Measurements from ENCODE around the gene ZNF132. TPM values are rescaled to one million over a fixed set of nuclear protein-coding genes. Genes with fewer than 3 reads are reported as not detected.
A peak's percentile ranks its signal among the peaks of the same experiment; 100 is the strongest.

The ZNF132 gene
- total RNA-seq, 1 donor from 2014 or later, result 1.2 TPM

DNA sequence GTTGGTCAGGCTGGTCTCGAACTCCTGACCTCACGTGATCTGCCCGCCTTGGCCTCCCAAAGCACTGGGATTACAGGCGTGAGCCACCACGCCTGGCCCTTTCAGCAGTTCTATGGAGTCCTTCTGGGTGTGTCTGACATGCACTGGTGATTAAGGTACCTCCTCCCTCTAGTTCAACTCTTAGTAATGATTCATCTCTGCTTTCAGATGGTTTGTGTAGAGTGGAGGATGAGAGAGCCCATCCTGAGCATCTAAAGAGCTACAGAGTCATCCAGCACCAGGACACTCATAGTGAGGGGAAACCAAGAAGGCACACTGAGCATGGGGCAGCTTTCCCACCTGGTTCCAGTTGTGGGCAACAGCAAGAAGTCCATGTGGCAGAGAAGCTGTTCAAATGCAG lies 23.3 kb downstream of the ZNF132 start:
- Mint-ChIP-seq H3K27ac (ENCODE audit: unreplicated experiment) (no peak overlapping the region), H3K36me3 (ENCODE audit: low read depth, unreplicated experiment) (peaks cover 30% of the 10 kb centered on the region), H3K27me3 (ENCODE audit: unreplicated experiment) (no peaks in the 10 kb centered on the region), H3K9me3 (ENCODE audit: unreplicated experiment) (no peaks in the 10 kb centered on the region), H3K4me1 (ENCODE audit: unreplicated experiment) (no peaks in the 10 kb centered on the region), H3K4me3 (ENCODE audit: unreplicated experiment) (no peak overlapping the region)
- TF ChIP-seq, protein P1, sequence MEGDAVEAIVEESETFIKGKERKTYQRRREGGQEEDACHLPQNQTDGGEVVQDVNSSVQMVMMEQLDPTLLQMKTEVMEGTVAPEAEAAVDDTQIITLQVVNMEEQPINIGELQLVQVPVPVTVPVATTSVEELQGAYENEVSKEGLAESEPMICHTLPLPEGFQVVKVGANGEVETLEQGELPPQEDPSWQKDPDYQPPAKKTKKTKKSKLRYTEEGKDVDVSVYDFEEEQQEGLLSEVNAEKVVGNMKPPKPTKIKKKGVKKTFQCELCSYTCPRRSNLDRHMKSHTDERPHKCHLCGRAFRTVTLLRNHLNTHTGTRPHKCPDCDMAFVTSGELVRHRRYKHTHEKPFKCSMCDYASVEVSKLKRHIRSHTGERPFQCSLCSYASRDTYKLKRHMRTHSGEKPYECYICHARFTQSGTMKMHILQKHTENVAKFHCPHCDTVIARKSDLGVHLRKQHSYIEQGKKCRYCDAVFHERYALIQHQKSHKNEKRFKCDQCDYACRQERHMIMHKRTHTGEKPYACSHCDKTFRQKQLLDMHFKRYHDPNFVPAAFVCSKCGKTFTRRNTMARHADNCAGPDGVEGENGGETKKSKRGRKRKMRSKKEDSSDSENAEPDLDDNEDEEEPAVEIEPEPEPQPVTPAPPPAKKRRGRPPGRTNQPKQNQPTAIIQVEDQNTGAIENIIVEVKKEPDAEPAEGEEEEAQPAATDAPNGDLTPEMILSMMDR (IDR thresholded peaks at IDR 0.05; ENCODE audit: unreplicated experiment), result no peak
- no peak for DNase-seq (ENCODE audit: low spot score)

DNA sequence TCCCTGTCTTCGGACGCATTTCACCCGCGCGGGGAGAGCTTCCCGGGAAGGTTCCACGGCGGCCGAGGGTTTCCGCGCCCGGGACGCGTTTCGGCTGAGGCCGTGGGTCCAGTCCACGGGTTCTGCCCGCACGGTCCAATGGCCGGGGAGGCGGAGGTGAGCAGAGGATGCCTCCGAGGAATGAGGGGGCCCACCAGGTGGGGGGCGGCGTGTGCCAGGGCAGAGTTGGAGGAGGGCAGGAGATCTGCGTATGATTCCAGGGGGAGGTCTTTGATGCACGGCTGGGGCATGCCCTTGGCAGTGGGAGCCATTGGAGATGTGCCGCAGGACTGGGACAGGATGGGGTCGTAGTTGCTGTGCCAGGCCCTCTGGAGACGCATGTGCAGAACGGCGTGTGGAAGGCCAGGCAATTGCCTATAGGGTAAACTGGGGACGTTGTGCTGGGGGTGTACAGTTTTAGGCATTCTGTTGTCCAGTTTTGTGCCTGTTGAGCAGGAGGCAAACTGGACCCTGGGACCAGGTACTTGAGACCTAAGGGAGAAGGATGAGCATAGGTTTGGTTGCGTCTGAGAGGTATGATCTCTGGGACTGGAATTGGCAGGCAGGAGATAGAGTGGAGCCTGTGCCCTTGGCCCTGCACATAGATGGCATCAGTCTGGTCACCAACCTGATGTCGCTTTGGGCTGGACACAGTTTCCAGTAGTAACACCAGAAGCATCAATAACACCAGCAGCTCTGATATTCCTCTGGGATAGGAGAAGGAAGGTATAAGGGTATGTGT lies 30.8 kb downstream of the ZNF132 start:
- Mint-ChIP-seq H3K27ac (ENCODE audit: unreplicated experiment) (peak overlapping the region; percentile 71), H3K9me3 (ENCODE audit: unreplicated experiment) (no peaks in the 10 kb centered on the region), H3K4me3 (ENCODE audit: unreplicated experiment) (peak overlapping the region; percentile 94), H3K4me1 (ENCODE audit: unreplicated experiment) (peaks cover 15% of the 10 kb centered on the region), H3K36me3 (ENCODE audit: low read depth, unreplicated experiment) (peaks cover 12% of the 10 kb centered on the region), H3K27me3 (ENCODE audit: unreplicated experiment) (peaks cover 17% of the 10 kb centered on the region)
- peak; percentile 21 for DNase-seq (ENCODE audit: low spot score)
- TF ChIP-seq, protein P1 (IDR thresholded peaks at IDR 0.05; ENCODE audit: unreplicated experiment), result peak; percentile 15

DNA sequence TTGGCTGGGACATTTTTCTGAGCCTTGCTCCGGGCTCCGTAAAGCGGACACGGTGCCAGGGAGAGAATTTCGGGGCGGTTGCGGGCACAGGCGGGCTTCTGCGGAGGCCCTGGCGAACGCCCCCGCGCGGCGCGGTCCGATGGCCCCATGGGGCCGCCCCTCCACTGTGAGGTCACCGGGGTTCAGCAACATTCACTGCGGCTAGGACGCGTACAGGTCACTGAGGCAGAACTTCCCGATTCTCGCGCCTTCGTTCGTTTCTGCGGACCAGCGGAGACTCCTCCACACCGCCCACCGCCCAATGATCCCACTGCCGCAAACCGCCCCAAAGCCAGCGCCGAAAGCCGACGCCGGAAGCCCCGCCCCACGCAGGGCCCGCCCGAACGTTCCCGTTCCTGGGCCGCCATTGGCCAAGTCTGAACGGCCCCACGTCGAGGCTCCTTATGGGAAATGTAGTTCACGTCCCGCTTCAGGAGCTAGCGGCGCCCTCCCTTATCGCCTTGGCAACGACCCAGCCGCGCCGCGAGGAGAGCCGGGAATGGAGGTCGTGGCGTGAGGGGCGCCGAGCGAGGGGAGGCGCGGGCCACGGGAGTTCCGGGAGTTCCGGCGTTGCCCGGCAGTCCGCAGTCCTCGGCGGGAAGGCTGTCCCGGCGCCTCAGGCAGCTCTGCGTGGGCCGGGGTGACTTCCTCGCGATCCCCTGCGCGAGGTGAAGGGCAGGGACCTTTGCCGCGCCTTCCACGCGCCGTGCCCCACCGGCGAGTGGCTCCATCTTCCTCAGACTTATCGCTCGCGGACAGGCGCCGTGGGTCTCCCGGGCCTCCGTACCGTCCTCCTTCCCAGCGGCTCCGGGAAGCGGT lies 31.6 kb downstream of the ZNF132 start, which contains the start of gene ZNF584:
Gene ZNF584, plus strand, starts transcription at position 498 of the 858 bp plus-strand sequence. CDS start 499 bp downstream, outside the sequence.
- peak; percentile 94 for DNase-seq (ENCODE audit: low spot score)
- H3K36me3 Mint-ChIP-seq (ENCODE audit: low read depth, unreplicated experiment), result peaks cover 12% of the 10 kb centered on the region
- H3K4me1 Mint-ChIP-seq (ENCODE audit: unreplicated experiment), result peaks cover 15% of the 10 kb centered on the region
- H3K27ac Mint-ChIP-seq (ENCODE audit: unreplicated experiment), result peak within 1 kb of the TSS; percentile 84
- H3K4me3 Mint-ChIP-seq (ENCODE audit: unreplicated experiment), result peak within 1 kb of the TSS; percentile 95
- H3K27me3 Mint-ChIP-seq (ENCODE audit: unreplicated experiment), result peaks cover 17% of the 10 kb centered on the region
- TF ChIP-seq, protein P1 (IDR thresholded peaks at IDR 0.05; ENCODE audit: unreplicated experiment), result no peak
- no peaks in the 10 kb centered on the region for H3K9me3 Mint-ChIP-seq (ENCODE audit: unreplicated experiment)

DNA sequence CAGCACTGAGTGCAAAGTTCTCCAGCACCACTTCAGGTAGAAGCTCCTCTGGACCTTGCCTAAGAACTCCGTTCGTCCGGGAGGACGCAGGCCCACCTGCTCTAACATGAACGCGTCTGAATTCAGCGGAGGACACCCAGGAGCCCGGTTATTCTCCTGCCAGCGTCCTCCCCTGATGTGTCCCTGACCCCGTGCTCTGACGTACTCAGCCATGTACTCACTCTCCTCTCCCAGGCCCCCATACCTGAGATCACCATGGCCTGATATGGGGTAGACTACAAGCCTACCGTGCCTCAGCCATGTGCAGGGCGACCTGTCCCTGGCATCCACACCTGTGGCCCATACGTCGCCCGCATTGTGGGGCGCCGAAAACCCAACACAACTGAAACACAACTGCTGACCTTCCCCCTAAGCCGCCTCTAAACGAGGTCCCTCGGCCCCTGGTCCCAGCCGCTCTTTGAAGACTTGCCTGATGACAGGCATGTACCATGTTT lies 32.2 kb downstream of the ZNF132 start:
- Mint-ChIP-seq H3K4me1 (ENCODE audit: unreplicated experiment) (peaks cover 15% of the 10 kb centered on the region), H3K27me3 (ENCODE audit: unreplicated experiment) (peaks cover 17% of the 10 kb centered on the region), H3K4me3 (ENCODE audit: unreplicated experiment) (peak overlapping the region; percentile 95), H3K36me3 (ENCODE audit: low read depth, unreplicated experiment) (peaks cover 12% of the 10 kb centered on the region), H3K9me3 (ENCODE audit: unreplicated experiment) (no peaks in the 10 kb centered on the region), H3K27ac (ENCODE audit: unreplicated experiment) (no peak overlapping the region)
- no peak for DNase-seq (ENCODE audit: low spot score)
- TF ChIP-seq, protein P1 (IDR thresholded peaks at IDR 0.05; ENCODE audit: unreplicated experiment), result no peak

Data from endothelial cell (in vitro differentiated cells).